H54 (cell line): ENCODE data around the gene GTSF1L.

Experiments
- DNase-seq: peaks from one replicate; pipeline ENCODE4 v3.0.0; 2011; ENCODE audit warnings: low spot score, mixed read lengths; ENCODE audit not compliant: insufficient read length
- FAIRE-seq: peaks from 3 replicates; lab custom pipeline; 2011; peaks lifted over from hg19 to GRCh38; lab: Jason Lieb, UNC
- POLR2A ChIP-seq: IDR thresholded peaks from 2 replicates; pipeline ENCODE4 v1.6.1; 2011; ENCODE audit warnings: low read depth, mild to moderate bottlenecking, low read length

The GTSF1L gene

GRCh38 chr20:43689165-43689564, 37.6 kb downstream of the GTSF1L start:
- FAIRE-seq (no peak), DNase-seq (no peak)
- TF ChIP-seq POLR2A: no peak

GRCh38 chr20:43686820-43687219, 40.0 kb downstream of the GTSF1L start:
- no peak for TF ChIP-seq POLR2A
- FAIRE-seq: no peak
- DNase-seq: no peak

GRCh38 chr20:43682446-43682845, 44.4 kb downstream of the GTSF1L start:
- no peak for TF ChIP-seq POLR2A
- no peak for FAIRE-seq
- DNase-seq: no peak

- FAIRE-seq: no peak
- DNase-seq: no peak
- TF ChIP-seq POLR2A: no peak
Observed at GRCh38 chr20:43681991-43682410, 44.8 kb downstream of the GTSF1L start.

GRCh38 chr20:43681468-43681942, 45.3 kb downstream of the GTSF1L start:
- DNase-seq (no peak), FAIRE-seq (no peak)
- TF ChIP-seq POLR2A: no peak

GRCh38 chr20:43680981-43681380, 45.8 kb downstream of the GTSF1L start:
- DNase-seq: no peak
- no peak for TF ChIP-seq POLR2A
- no peak for FAIRE-seq

GRCh38 chr20:43676368-43676767, 50.4 kb downstream of the GTSF1L start:
- DNase-seq: no peak
- no peak for FAIRE-seq
- no peak for TF ChIP-seq POLR2A
